NCI-H524 treated with DMSO at 0.1 percent for 48 hours (cell line): Measurements from ENCODE around the gene PCDHGB3.
"Not testable (repeated sequence)": the region's sequence is repeated elsewhere in the genome, so short reads cannot be mapped to it uniquely, and the experiment has no call there.

Experiments used
- DNase-seq: peaks from one replicate; lab custom pipeline; 2025; lab: John Stamatoyannopoulos, UW

Gene PCDHGB3

DNA sequence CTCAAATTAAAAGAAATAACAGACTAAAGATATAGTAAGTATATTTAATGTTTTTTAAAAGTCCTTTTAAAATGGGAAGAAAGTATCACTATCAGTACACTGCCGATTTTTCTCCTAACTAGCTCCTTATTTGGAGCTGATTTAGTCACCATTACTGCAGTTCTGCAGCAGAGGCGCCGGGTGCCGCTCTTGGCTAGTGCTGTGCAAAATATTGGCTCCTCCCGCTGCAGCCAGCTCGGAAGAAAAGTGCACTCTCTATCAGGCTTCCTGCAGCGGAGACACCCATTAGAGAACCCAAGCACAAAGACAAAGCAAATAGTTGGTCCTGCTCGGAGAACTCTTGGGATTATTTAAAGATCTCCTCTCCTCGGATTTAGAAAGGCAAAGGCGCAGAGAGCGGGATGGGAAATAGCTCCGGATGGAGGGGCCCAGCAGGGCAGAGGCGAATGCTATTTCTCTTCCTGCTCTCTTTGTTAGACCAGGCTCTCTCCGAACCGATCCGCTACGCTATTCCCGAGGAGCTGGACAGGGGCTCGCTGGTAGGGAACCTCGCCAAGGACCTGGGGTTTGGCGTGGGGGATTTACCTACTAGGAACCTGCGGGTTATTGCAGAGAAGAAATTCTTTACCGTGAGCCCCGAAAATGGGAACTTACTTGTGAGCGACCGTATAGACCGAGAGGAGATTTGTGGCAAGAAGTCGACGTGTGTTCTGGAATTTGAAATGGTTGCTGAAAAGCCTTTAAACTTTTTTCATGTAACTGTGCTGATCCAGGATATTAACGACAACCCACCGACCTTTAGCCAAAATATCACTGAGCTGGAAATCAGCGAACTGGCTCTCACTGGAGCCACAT lies at the start of gene PCDHGB3:
PCDHGB3 (plus strand) TSS at position 249 of the 855 bp plus-strand sequence; CDS start at position 402, 153 bp downstream.
- DNase-seq = no peak

GRCh38 chr5:141322261-141322660 lies 47.8 kb upstream of the PCDHGB3 start:
- DNase-seq = no peak

GRCh38 chr5:141326088-141326854 lies 43.8 kb upstream of the PCDHGB3 start:
- no peak for DNase-seq

GRCh38 chr5:141328231-141328630 lies 41.8 kb upstream of the PCDHGB3 start:
- no peak for DNase-seq

- DNase-seq = no peak
Measured at GRCh38 chr5:141330299-141331080, 39.6 kb upstream of the PCDHGB3 start, which contains the start of gene PCDHGA1. TSS of gene PCDHGA1 (plus strand) at chr5:141330514.

DNA sequence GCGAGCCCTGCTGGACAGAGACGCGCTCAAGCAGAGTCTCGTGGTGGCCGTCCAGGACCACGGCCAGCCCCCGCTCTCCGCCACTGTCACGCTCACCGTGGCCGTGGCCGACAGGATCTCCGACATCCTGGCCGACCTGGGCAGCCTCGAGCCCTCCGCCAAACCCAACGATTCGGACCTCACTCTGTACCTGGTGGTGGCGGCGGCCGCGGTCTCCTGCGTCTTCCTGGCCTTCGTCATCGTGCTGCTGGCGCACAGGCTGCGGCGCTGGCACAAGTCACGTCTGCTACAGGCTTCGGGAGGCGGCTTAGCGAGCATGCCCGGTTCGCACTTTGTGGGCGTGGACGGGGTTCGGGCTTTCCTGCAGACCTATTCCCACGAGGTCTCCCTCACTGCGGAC lies 37.5 kb upstream of the PCDHGB3 start:
- DNase-seq = not testable (repeated sequence)

GRCh38 chr5:141338538-141339306 lies 31.3 kb upstream of the PCDHGB3 start, which contains the start of gene PCDHGA2:
TSS of gene PCDHGA2 (plus strand) at chr5:141338760.
- DNase-seq = no peak

- DNase-seq = not testable (repeated sequence)
Measured at GRCh38 chr5:141340781-141341354, 29.2 kb upstream of the PCDHGB3 start.

GRCh38 chr5:141342773-141343172 lies 27.3 kb upstream of the PCDHGB3 start:
- DNase-seq = no peak

- DNase-seq = no peak
Measured at GRCh38 chr5:141343242-141343952, 26.6 kb upstream of the PCDHGB3 start, which contains the start of gene PCDHGA3. TSS of gene PCDHGA3 (plus strand) at chr5:141343829. CDS start at chr5:141344034, 205 bp downstream.

DNA sequence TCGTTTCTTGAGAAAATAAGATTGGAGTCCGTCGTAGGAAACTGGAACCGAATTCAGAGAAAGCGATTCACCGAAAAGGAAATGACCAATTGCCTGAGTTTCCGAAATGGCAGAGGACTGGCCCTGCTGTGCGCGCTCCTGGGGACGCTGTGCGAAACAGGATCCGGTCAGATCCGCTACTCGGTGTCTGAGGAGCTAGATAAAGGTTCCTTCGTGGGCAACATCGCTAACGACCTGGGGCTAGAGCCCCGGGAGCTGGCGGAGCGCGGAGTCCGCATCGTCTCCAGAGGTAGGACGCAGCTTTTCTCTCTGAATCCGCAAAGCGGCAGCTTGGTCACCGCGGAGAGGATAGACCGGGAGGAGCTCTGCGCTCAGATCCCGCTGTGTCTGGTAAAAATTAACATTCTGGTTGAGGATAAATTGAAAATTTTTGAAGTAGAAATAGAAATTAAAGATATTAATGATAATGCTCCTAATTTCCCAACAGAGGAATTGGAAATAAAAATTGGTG lies 26.0 kb upstream of the PCDHGB3 start:
- no peak for DNase-seq

DNA sequence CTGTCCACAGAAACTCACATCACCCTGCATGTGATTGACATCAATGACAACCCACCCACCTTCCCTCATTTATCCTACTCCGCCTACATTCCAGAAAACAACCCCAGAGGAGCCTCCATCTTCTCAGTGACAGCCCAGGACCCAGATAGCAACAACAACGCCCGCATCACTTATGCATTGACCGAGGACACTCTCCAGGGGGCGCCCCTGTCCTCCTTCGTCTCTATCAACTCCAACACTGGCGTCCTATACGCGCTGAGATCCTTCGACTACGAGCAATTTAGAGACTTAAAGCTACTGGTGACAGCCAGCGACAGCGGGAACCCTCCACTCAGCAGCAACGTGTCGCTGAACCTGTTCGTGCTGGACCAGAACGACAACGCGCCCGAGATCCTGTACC lies 24.7 kb upstream of the PCDHGB3 start:
- no peak for DNase-seq

GRCh38 chr5:141346017-141346416 lies 24.0 kb upstream of the PCDHGB3 start:
- DNase-seq = not testable (repeated sequence)

DNA sequence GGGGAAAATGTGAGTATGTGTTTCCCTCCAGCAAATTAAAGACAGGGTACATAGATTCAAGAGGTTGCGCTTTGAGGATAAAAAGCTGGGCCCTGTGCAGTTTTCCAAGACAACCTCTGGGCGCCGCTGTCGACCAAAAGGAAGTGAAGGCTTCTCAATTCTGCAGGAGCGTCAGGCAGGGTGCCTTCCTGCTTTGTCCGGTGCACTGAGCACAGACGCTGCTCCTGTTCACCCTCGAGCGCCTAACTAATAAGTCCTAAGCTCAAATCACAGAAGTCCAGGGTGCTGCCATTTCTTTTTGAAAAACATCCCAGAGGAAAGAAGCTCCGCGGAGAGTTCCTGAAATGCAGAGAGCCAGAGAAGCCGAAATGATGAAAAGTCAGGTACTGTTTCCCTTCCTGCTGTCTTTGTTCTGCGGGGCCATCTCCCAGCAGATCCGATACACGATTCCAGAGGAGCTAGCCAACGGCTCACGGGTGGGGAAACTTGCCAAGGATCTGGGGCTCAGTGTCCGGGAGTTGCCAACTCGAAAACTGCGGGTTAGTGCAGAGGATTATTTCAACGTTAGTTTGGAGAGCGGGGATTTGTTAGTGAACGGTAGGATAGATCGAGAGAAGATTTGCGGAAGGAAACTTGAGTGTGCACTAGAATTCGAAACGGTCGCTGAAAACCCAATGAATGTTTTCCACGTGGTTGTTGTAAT lies 20.0 kb upstream of the PCDHGB3 start, which contains the start of gene PCDHGB1:
PCDHGB1 (plus strand) TSS at position 183 of the 703 bp plus-strand sequence; CDS start at position 345, 162 bp downstream.
- DNase-seq = no peak

- no peak for DNase-seq
Measured at GRCh38 chr5:141351591-141351990, 18.5 kb upstream of the PCDHGB3 start.

GRCh38 chr5:141354900-141355469 lies 15.1 kb upstream of the PCDHGB3 start, which contains the start of gene PCDHGA4:
TSS of gene PCDHGA4 (plus strand) at chr5:141355021. CDS start at chr5:141355108, 87 bp downstream.
- no peak for DNase-seq

DNA sequence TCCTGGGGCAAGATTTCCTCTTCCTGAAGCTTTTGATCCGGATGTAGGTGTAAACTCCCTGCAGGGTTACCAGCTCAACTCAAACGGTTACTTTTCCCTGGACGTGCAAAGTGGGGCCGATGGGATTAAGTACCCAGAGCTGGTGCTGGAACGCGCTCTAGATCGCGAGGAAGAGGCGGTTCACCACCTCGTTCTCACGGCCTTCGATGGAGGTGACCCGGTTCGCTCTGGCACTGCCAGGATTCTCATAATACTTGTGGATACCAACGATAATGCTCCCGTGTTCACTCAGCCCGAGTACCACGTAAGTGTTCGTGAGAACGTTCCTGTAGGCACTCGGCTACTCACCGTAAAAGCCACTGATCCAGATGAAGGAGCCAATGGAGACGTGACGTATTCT lies 14.4 kb upstream of the PCDHGB3 start:
- DNase-seq = no peak

DNA sequence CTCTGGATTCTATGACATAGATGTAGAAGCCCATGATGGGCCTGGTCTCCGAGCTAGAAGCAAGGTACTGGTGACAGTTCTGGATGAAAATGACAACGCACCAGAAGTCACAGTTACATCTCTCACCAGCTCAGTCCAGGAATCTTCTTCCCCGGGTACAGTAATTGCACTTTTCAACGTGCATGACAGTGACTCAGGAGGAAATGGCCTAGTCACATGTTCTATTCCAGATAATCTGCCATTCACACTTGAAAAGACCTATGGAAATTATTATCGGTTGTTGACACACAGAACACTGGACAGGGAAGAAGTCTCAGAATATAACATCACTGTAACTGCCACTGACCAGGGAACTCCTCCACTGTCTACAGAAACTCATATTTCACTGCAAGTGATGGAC lies 13.9 kb upstream of the PCDHGB3 start:
- DNase-seq = no peak

DNA sequence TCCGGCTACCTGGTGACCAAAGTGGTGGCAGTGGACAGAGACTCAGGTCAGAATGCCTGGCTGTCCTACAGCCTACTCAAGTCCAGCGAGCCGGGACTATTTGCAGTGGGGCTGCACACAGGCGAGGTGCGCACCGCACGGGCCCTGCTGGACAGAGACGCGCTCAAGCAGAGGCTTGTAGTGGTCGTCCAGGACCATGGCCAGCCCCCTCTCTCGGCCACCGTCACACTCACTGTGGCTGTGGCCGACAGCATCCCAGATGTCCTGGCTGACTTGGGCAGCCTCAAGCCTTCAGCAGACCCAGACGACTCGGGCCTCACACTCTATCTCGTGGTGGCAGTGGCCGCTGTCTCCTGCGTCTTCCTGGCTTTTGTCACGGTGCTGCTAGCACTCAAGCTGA lies 13.1 kb upstream of the PCDHGB3 start:
- no peak for DNase-seq
